ENCODE measurements around the gene WDR44.
"Not testable (repeated sequence)": the region's sequence is repeated elsewhere in the genome, so short reads cannot be mapped to it uniquely, and the experiment has no call there.

Gene WDR44

GRCh38 chrX:118364261-118364660, 18.4 kb downstream of the WDR44 start:
- DNase-seq = no peak

GRCh38 chrX:118367338-118367737, 21.4 kb downstream of the WDR44 start:
- no peak for DNase-seq

- DNase-seq = no peak
Observed at GRCh38 chrX:118368398-118368797, 22.5 kb downstream of the WDR44 start.

- DNase-seq = no peak
Observed at GRCh38 chrX:118370921-118371624, 25.2 kb downstream of the WDR44 start.

- DNase-seq = no peak
Observed at GRCh38 chrX:118373538-118373937, 27.6 kb downstream of the WDR44 start.

GRCh38 chrX:118383120-118383519, 37.2 kb downstream of the WDR44 start:
- no peak for DNase-seq

GRCh38 chrX:118392716-118393115, 46.8 kb downstream of the WDR44 start:
- DNase-seq = peak; percentile 31

- no peak for DNase-seq
Observed at GRCh38 chrX:118396113-118396512, 50.2 kb downstream of the WDR44 start.

- no peak for DNase-seq
Observed at GRCh38 chrX:118418811-118419251, 72.9 kb downstream of the WDR44 start.

- DNase-seq = peak; percentile 85
Observed at GRCh38 chrX:118420462-118420861, 74.6 kb downstream of the WDR44 start.

- DNase-seq = no peak
Observed at GRCh38 chrX:118423558-118423957, 77.7 kb downstream of the WDR44 start.

GRCh38 chrX:118432799-118433198, 86.9 kb downstream of the WDR44 start:
- no peak for DNase-seq

- DNase-seq = no peak
Observed at GRCh38 chrX:118437283-118437682, 91.4 kb downstream of the WDR44 start.

GRCh38 chrX:118448273-118448783, 102.4 kb downstream of the WDR44 start:
- DNase-seq = no peak

GRCh38 chrX:118455013-118455412, 109.1 kb downstream of the WDR44 start:
- DNase-seq = no peak

GRCh38 chrX:118459494-118459893, 113.6 kb downstream of the WDR44 start:
- DNase-seq = peak; percentile 65

- peak; percentile 36 for DNase-seq
Observed at GRCh38 chrX:118464501-118464900, 118.6 kb downstream of the WDR44 start.

GRCh38 chrX:118468122-118468521, 122.2 kb downstream of the WDR44 start:
- DNase-seq = no peak

GRCh38 chrX:118470721-118471347, 124.9 kb downstream of the WDR44 start:
- not testable (repeated sequence) for DNase-seq

GRCh38 chrX:118474586-118474985, 128.7 kb downstream of the WDR44 start:
- DNase-seq = no peak

GRCh38 chrX:118475903-118476302, 130.0 kb downstream of the WDR44 start:
- no peak for DNase-seq

- DNase-seq = no peak
Observed at GRCh38 chrX:118480172-118480571, 134.3 kb downstream of the WDR44 start.

GRCh38 chrX:118482384-118482783, 136.5 kb downstream of the WDR44 start:
- DNase-seq = not testable (repeated sequence)

- no peak for DNase-seq
Observed at GRCh38 chrX:118484216-118484903, 138.5 kb downstream of the WDR44 start.
